ENCODE measurements around the gene C10orf120. TPM values are rescaled to one million over a fixed set of nuclear protein-coding genes. Genes with fewer than 3 reads are reported as not detected.

Gene C10orf120
- total and polyA plus RNA-seq, 2 donors (not counting 3 experiments of a cell fraction or from before 2014, with no cell fraction given), result not detected

GRCh38 chr10:122665329-122665860 lies 34.3 kb downstream of the C10orf120 start:
- no peak for TF ChIP-seq POLR2A (IDR thresholded peaks at IDR 0.05; ENCODE audit: low read depth, low read length)
- TF ChIP-seq MAX (IDR thresholded peaks at IDR 0.05; ENCODE audit: insufficient read depth, insufficient read length), result no peak
- TF ChIP-seq GATA2 (IDR thresholded peaks at IDR 0.05; ENCODE audit: insufficient read depth, insufficient read length, low read depth, low read length), result no peak
- TF ChIP-seq JUN (IDR thresholded peaks at IDR 0.05; ENCODE audit: borderline replicate concordance, insufficient read depth, insufficient read length, low read depth), result no peak
- TF ChIP-seq EZH2 (IDR thresholded peaks at IDR 0.05; ENCODE audit: borderline replicate concordance, low read depth, low read length, severe bottlenecking), result no peak
- no peak for TF ChIP-seq MYC (IDR thresholded peaks at IDR 0.05; ENCODE audit: low read depth, low read length)
- no peak for TF ChIP-seq FOS (IDR thresholded peaks at IDR 0.05; ENCODE audit: borderline replicate concordance, insufficient read depth, low read length)
- dilution Hi-C loops (cut with MboI; ENCODE audit: extremely low pct_ligation_motif_present, low sequenced_read_pairs), result no loop called here
- no peaks in the 10 kb centered on the region for H3K9me3 ChIP-seq (replicated peaks; ENCODE audit: control insufficient read depth, insufficient read depth, low read length)
- FAIRE-seq (no peak), DNase-seq (ENCODE audit: low read depth, low spot score) (no peak)
- POLR2A ChIA-PET, result no interaction called here
- H3K79me2 ChIP-seq (ENCODE audit: control insufficient read depth, insufficient read depth, low read length), result no peaks in the 10 kb centered on the region
- no peaks in the 10 kb centered on the region for H3K9me1 ChIP-seq (replicated peaks; ENCODE audit: control insufficient read depth, extremely low read depth, insufficient read depth, low read length)
- CTCF ChIA-PET, result no interaction called here
- no peak overlapping the region for H3K4me3 ChIP-seq (replicated peaks in 1 of 3; ENCODE audit: insufficient read depth in 1 of 3, low read depth in 1 of 3, low read length in 3 of 3)
- intact Hi-C loops (cut with micrococcal nuclease), result no loop called here
- H2AFZ ChIP-seq (ENCODE audit: low read depth, low read length), result no peak overlapping the region
- no peak overlapping the region for H3K9ac ChIP-seq (replicated peaks; ENCODE audit: extremely low read depth, insufficient read depth, low read length)
- H3K4me1 ChIP-seq (ENCODE audit: control insufficient read depth, extremely low read depth, insufficient read depth, low read length), result no peaks in the 10 kb centered on the region
- no peaks in the 10 kb centered on the region for H4K20me1 ChIP-seq (replicated peaks; ENCODE audit: control insufficient read depth, extremely low read depth, insufficient read depth, low read length)
- H3K27ac ChIP-seq (ENCODE audit: insufficient read depth, low read depth, low read length), result no peak overlapping the region
- no peak overlapping the region for H3K4me2 ChIP-seq (ENCODE audit: insufficient read depth, low read length)
- no peaks in the 10 kb centered on the region for H3K27me3 ChIP-seq (ENCODE audit: control insufficient read depth in 2 of 2, insufficient read depth in 2 of 2, low read length in 2 of 2)
- H3K36me3 ChIP-seq (ENCODE audit: control insufficient read depth in 2 of 2, extremely low read depth in 1 of 2, insufficient read depth in 2 of 2, low read length in 2 of 2), result no peaks in the 10 kb centered on the region
- no TSS peak for BruUV-seq (replicated peaks)

- POLR2A ChIA-PET, result no interaction called here
- Histone ChIP-seq H3K79me2 (ENCODE audit: control insufficient read depth, insufficient read depth, low read length) (no peaks in the 10 kb centered on the region), H3K27ac (ENCODE audit: insufficient read depth, low read depth, low read length) (no peak overlapping the region), H3K9ac (replicated peaks; ENCODE audit: extremely low read depth, insufficient read depth, low read length) (no peak overlapping the region), H3K4me3 (replicated peaks in 1 of 3; ENCODE audit: insufficient read depth in 1 of 3, low read depth in 1 of 3, low read length in 3 of 3) (no peak overlapping the region), H3K9me3 (replicated peaks; ENCODE audit: control insufficient read depth, insufficient read depth, low read length) (no peaks in the 10 kb centered on the region), H3K27me3 (ENCODE audit: control insufficient read depth in 2 of 2, insufficient read depth in 2 of 2, low read length in 2 of 2) (no peaks in the 10 kb centered on the region), H4K20me1 (replicated peaks; ENCODE audit: control insufficient read depth, extremely low read depth, insufficient read depth, low read length) (no peaks in the 10 kb centered on the region), H3K36me3 (ENCODE audit: control insufficient read depth in 2 of 2, extremely low read depth in 1 of 2, insufficient read depth in 2 of 2, low read length in 2 of 2) (no peaks in the 10 kb centered on the region), H3K4me2 (ENCODE audit: insufficient read depth, low read length) (no peak overlapping the region), H2AFZ (ENCODE audit: low read depth, low read length) (no peak overlapping the region), H3K4me1 (ENCODE audit: control insufficient read depth, extremely low read depth, insufficient read depth, low read length) (no peaks in the 10 kb centered on the region), H3K9me1 (replicated peaks; ENCODE audit: control insufficient read depth, extremely low read depth, insufficient read depth, low read length) (no peaks in the 10 kb centered on the region)
- DNase-seq (ENCODE audit: low read depth, low spot score) (no peak), FAIRE-seq (no peak)
- TF ChIP-seq MYC (IDR thresholded peaks at IDR 0.05; ENCODE audit: low read depth, low read length) (no peak), POLR2A (IDR thresholded peaks at IDR 0.05; ENCODE audit: low read depth, low read length) (no peak), FOS (IDR thresholded peaks at IDR 0.05; ENCODE audit: borderline replicate concordance, insufficient read depth, low read length) (no peak), JUN (IDR thresholded peaks at IDR 0.05; ENCODE audit: borderline replicate concordance, insufficient read depth, insufficient read length, low read depth) (no peak), EZH2 (IDR thresholded peaks at IDR 0.05; ENCODE audit: borderline replicate concordance, low read depth, low read length, severe bottlenecking) (no peak), GATA2 (IDR thresholded peaks at IDR 0.05; ENCODE audit: insufficient read depth, insufficient read length, low read depth, low read length) (no peak), POLR2AphosphoS5 (IDR thresholded peaks at IDR 0.05; ENCODE audit: insufficient read depth, low read depth, low read length) (no peak), MAX (IDR thresholded peaks at IDR 0.05; ENCODE audit: insufficient read depth, insufficient read length) (no peak)
- TF ChIP-seq, protein P1, sequence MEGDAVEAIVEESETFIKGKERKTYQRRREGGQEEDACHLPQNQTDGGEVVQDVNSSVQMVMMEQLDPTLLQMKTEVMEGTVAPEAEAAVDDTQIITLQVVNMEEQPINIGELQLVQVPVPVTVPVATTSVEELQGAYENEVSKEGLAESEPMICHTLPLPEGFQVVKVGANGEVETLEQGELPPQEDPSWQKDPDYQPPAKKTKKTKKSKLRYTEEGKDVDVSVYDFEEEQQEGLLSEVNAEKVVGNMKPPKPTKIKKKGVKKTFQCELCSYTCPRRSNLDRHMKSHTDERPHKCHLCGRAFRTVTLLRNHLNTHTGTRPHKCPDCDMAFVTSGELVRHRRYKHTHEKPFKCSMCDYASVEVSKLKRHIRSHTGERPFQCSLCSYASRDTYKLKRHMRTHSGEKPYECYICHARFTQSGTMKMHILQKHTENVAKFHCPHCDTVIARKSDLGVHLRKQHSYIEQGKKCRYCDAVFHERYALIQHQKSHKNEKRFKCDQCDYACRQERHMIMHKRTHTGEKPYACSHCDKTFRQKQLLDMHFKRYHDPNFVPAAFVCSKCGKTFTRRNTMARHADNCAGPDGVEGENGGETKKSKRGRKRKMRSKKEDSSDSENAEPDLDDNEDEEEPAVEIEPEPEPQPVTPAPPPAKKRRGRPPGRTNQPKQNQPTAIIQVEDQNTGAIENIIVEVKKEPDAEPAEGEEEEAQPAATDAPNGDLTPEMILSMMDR (IDR thresholded peaks at IDR 0.05; ENCODE audit: extremely low read depth in 1 of 2, insufficient read depth in 1 of 2, low read depth in 1 of 2, low read length in 2 of 2), result no peak
- no TSS peak for BruUV-seq (replicated peaks)
- CTCF ChIA-PET, result no interaction called here
- dilution Hi-C loops (cut with MboI; ENCODE audit: extremely low pct_ligation_motif_present, low sequenced_read_pairs), result no loop called here
- intact Hi-C loops (cut with micrococcal nuclease), result no loop called here
Observed at GRCh38 chr10:122664501-122664900, 35.1 kb downstream of the C10orf120 start.
